CD4-positive, alpha-beta T cell (primary cell): ENCODE results near the gene AK9. TPM values are rescaled to one million over a fixed set of nuclear protein-coding genes. Genes with fewer than 3 reads are reported as not detected.
A peak's percentile ranks its signal among the peaks of the same experiment; 100 is the strongest.

Experiments used
- ATAC-seq: fragments of 200-7000 bp; cut with Tn5 transposase; one replicate; pipeline ENCODE4 v1.10.0; 2022; ENCODE audit warnings: mild to moderate bottlenecking; ENCODE audit not compliant: poor library complexity
- CTCF ChIA-PET: fragments of 350-600 bp; sonication (Branson Sonifier 250); formaldehyde crosslinking; loops from one replicate; lab custom pipeline; 2021; ENCODE audit warnings: antibody characterized with exemption, inconsistent platforms; lab: Charles Lee
- POLR2A ChIA-PET: fragments of 350-600 bp; sonication (Branson Sonifier 250); formaldehyde crosslinking; loops from one replicate; lab custom pipeline; 2021; ENCODE audit warnings: antibody characterized with exemption, inconsistent platforms; lab: Charles Lee
- DNase-seq, 14 experiments: peaks; one replicate each; pipeline ENCODE4 v3.0.0-alpha.2; 2013 to 2020; ENCODE audit warnings: mixed read lengths in 2 of 14
- H3K27ac ChIP-seq, 2 donors: one replicate each; pipeline versions ENCODE4 v1.5.1 to v1.7.0; 2013; ENCODE audit warnings: low read length in 2 of 2, low read depth in 1 of 2, mild to moderate bottlenecking in 1 of 2
- H3K27me3 ChIP-seq, 2 experiments: 1 replicate in 1 of 2; 2 replicates in 1 of 2; pipeline versions ENCODE4 v1.6.1 to v1.7.0; 2013; ENCODE audit warnings: low read length in 2 of 2, control low read depth in 1 of 2, mild to moderate bottlenecking in 1 of 2, moderate library complexity in 1 of 2; ENCODE audit not compliant: insufficient read depth in 2 of 2, control insufficient read depth in 1 of 2
- H3K36me3 ChIP-seq: one replicate; pipeline ENCODE4 v1.6.1; 2013; ENCODE audit warnings: low read length, control low read depth; ENCODE audit not compliant: insufficient read depth
- H3K4me1 ChIP-seq: one replicate; pipeline ENCODE4 v1.6.1; 2013; ENCODE audit warnings: low read length, control low read depth; ENCODE audit not compliant: insufficient read depth
- H3K4me3 ChIP-seq: one replicate; pipeline ENCODE4 v1.5.1; 2013; ENCODE audit warnings: mild to moderate bottlenecking, low read length, moderate library complexity
- H3K9me3 ChIP-seq, 2 experiments: 1 replicate in 1 of 2; 2 replicates in 1 of 2; pipeline versions ENCODE4 v1.6.1 to v1.7.0; 2013; ENCODE audit warnings: low read length in 2 of 2, mild to moderate bottlenecking in 2 of 2, control low read depth in 1 of 2, moderate library complexity in 1 of 2; ENCODE audit not compliant: control insufficient read depth in 1 of 2, insufficient read depth in 1 of 2
- H3K27ac Mint-ChIP-seq: one replicate; pipeline ENCODE4 v1.8.0; 2020; ENCODE audit warnings: mixed read lengths
- H3K27me3 Mint-ChIP-seq: one replicate; pipeline ENCODE4 v1.8.0; 2021; ENCODE audit warnings: mixed read lengths
- H3K36me3 Mint-ChIP-seq: one replicate; pipeline ENCODE4 v1.8.0; 2021; ENCODE audit warnings: low read depth, mixed read lengths
- H3K4me1 Mint-ChIP-seq: one replicate; pipeline ENCODE4 v1.8.0; 2021; ENCODE audit warnings: low read depth, mixed read lengths
- H3K4me3 Mint-ChIP-seq: one replicate; pipeline ENCODE4 v1.8.0; 2020; ENCODE audit warnings: mild to moderate bottlenecking, mixed read lengths
- H3K9me3 Mint-ChIP-seq: one replicate; pipeline ENCODE4 v1.8.0; 2020; ENCODE audit warnings: mixed read lengths
- CTCF ChIP-seq: fragments of 200-600 bp; IDR thresholded peaks from one replicate; pipeline ENCODE4 v1.8.0; 2022; ENCODE audit warnings: antibody characterized with exemption, mild to moderate bottlenecking
- intact Hi-C, 2 experiments: fragments of 100-400 bp; cut with DNase I in 1 of 2; cut with micrococcal nuclease in 1 of 2; formaldehyde crosslinking; loops; one replicate each; pipeline versions ENCODE4 v1.15.1 to v1.9.0; 2023 to 2025; cut with DNase I, micrococcal nuclease
- total RNA-seq, 174 experiments: library from RNA in 2 of 174; stranded (reverse) in 2 of 174; gene quantifications; one replicate each; pipeline ENCODE4 v1.2.3 and lab custom pipeline; 2021 to 2026

AK9 gene
- total RNA-seq, 2 experiments from 2014 or later: 5.3 to 6.6 TPM

DNA sequence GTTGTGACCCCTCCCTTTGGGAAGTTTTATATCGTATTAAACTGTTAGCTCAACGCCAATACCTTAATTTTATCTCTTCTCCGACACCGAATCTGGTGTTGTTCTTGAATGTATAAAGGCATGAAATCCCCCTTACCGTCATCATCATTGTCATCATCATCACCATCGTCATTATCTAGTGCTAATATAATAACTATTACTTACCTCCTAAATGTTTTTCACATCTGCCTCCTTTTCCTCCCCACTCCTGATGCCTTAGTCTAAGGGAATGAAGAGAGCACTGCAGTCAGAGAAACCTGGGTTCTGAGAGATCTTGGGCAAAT is 207.3 kb downstream of the AK9 start:
- peaks cover 37% of the 10 kb centered on the region for H3K36me3 Mint-ChIP-seq
- no peak for DNase-seq
- ChIA-PET POLR2A (interaction anchor here (2.3 to 6.5 kb wide), 3 partner anchors 8 to 101 kb away, joined by 10 to 86 read pairs (median 39); partner anchors contain the start of genes CD164 and MICAL1), CTCF (interaction anchor here (1.1 to 3.9 kb wide), 2 partner anchors 44 to 101 kb away, joined by 3 to 14 read pairs; partner anchors contain the start of genes CD164, PPIL6 and SMPD2)
- peak overlapping the region; percentile 79 for H3K27ac Mint-ChIP-seq
- H3K9me3 Mint-ChIP-seq: no peaks in the 10 kb centered on the region
- Histone ChIP-seq H3K9me3 (no peaks in the 10 kb centered on the region), H3K27me3 (no peaks in the 10 kb centered on the region), H3K4me1 (peaks cover 30% of the 10 kb centered on the region), H3K4me3 (peak overlapping the region; percentile 55), H3K27ac (peak overlapping the region; percentile 22 to 68), H3K36me3 (peaks cover 12% of the 10 kb centered on the region)
- no peak for ATAC-seq
- intact Hi-C loops: loop anchor here (1.0 to 10.0 kb wide), 10 partner anchors 28 to 1769 kb away; partner anchors contain the start of genes MICAL1 (in 2 of the 2), PPIL6 (in 2 of the 2), SMPD2 (in 2 of the 2) and AK9 (in 1 of the 2)
- no peaks in the 10 kb centered on the region for H3K27me3 Mint-ChIP-seq
- H3K4me3 Mint-ChIP-seq: peak overlapping the region; percentile 80
- peaks cover 49% of the 10 kb centered on the region for H3K4me1 Mint-ChIP-seq
- no peak for TF ChIP-seq CTCF

- Mint-ChIP-seq H3K9me3 (no peaks in the 10 kb centered on the region), H3K36me3 (peaks cover 43% of the 10 kb centered on the region), H3K4me3 (peak within 1 kb of the TSS; percentile 96), H3K27ac (peak within 1 kb of the TSS; percentile 79), H3K4me1 (peaks cover 55% of the 10 kb centered on the region), H3K27me3 (no peaks in the 10 kb centered on the region)
- no peak for TF ChIP-seq CTCF
- H3K4me3 ChIP-seq: peak within 1 kb of the TSS; percentile 85
- ATAC-seq: peak; percentile 87
- peak; percentile 78 to 97 (median 88) for DNase-seq
- H3K4me1 ChIP-seq: peaks cover 36% of the 10 kb centered on the region
- intact Hi-C loops: loop anchor here (1.0 to 10.0 kb wide), 9 partner anchors 28 to 1768 kb away; partner anchors contain the start of genes MICAL1 (in 2 of the 2), PPIL6 (in 2 of the 2), SMPD2 (in 2 of the 2) and ARMC2 (in 1 of the 2)
- no peaks in the 10 kb centered on the region for H3K27me3 ChIP-seq
- POLR2A ChIA-PET: interaction anchor here (0.6 to 6.5 kb wide), 10 partner anchors 9 to 925 kb away, joined by 3 to 86 read pairs (median 4); partner anchors contain the start of genes CD164, CEP57L1, MICAL1 and PPIL6
- H3K27ac ChIP-seq: peak within 1 kb of the TSS; percentile 68 to 77
- CTCF ChIA-PET: interaction anchor here (0.8 to 3.9 kb wide), 6 partner anchors 20 to 100 kb away, joined by 3 to 15 read pairs (median 4); partner anchors contain the start of genes CD164, MICAL1, PPIL6 and SMPD2
- peaks cover 18% of the 10 kb centered on the region for H3K36me3 ChIP-seq
- H3K9me3 ChIP-seq: no peaks in the 10 kb centered on the region
These were observed 207.9 kb downstream of the AK9 start, which contains the start of gene ZBTB24 for GRCh38 chr6:109482905-109483734. Gene ZBTB24 (minus strand): TSS chr6:109483219. CDS start chr6:109482026, 1,193 bp downstream.

- ChIA-PET CTCF (interaction anchor here (1.0 to 3.9 kb wide), 6 partner anchors 17 to 98 kb away, joined by 3 to 15 read pairs (median 4); partner anchors contain the start of genes CD164, PPIL6 and SMPD2), POLR2A (interaction anchor here (1.4 to 6.5 kb wide), 6 partner anchors 11 to 99 kb away, joined by 3 to 86 read pairs (median 17); partner anchors contain the start of genes CD164, MICAL1, PPIL6 and SMPD2)
- no peak for DNase-seq
- no peaks in the 10 kb centered on the region for H3K27me3 Mint-ChIP-seq
- H3K4me3 Mint-ChIP-seq: peak overlapping the region; percentile 96
- TF ChIP-seq CTCF: no peak
- H3K4me3 ChIP-seq: peak overlapping the region; percentile 85
- intact Hi-C loops: loop anchor here in 1 of 2 experiments (2.0 to 10.0 kb wide), 6 partner anchors 96 to 1766 kb away; partner anchors contain the start of genes ARMC2, CEP57L1 and SESN1
- ATAC-seq: no peak
- peaks cover 37% of the 10 kb centered on the region for H3K36me3 ChIP-seq
- H3K9me3 Mint-ChIP-seq: no peaks in the 10 kb centered on the region
- H3K9me3 ChIP-seq: no peaks in the 10 kb centered on the region
- peaks cover 75% of the 10 kb centered on the region for H3K4me1 Mint-ChIP-seq
- H3K36me3 Mint-ChIP-seq: peaks cover 62% of the 10 kb centered on the region
- peak overlapping the region; percentile 73 for H3K27ac Mint-ChIP-seq
- H3K27ac ChIP-seq: no peak overlapping the region
- no peaks in the 10 kb centered on the region for H3K27me3 ChIP-seq
- peaks cover 54% of the 10 kb centered on the region for H3K4me1 ChIP-seq
These were observed 210.0 kb downstream of the AK9 start for GRCh38 chr6:109480993-109481480.
